HG03469 (cell line): ENCODE data around the gene USP34.

ENCODE experiments used
- ATAC-seq: cut with Tn5 transposase; IDR thresholded peaks from one replicate; pipeline ENCODE4 v1.9.1; 2021; ENCODE audit warnings: mild to moderate bottlenecking, moderate library complexity, moderate number of reproducible peaks; ENCODE audit not compliant: unreplicated experiment

The USP34 gene

DNA sequence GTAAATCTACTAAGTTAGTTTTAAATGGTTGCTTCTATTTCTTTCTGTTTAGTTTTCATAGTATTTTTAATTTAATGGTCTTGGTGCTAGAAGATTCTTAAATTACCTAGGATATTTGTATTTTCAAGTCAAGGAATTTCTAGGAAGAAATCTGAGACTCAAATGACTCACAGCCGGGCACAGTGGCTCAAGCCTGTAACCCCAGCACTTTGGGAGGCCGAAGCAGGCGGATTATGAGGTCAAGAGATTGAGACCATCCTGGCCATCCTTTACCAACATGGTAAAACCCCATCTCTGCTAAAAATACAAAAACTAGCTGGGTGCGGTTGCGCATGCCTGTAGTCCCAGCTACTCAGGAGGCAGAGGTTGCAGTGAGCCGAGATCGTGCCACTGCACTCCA is 213.4 kb downstream of the USP34 start:
- no peak for ATAC-seq

DNA sequence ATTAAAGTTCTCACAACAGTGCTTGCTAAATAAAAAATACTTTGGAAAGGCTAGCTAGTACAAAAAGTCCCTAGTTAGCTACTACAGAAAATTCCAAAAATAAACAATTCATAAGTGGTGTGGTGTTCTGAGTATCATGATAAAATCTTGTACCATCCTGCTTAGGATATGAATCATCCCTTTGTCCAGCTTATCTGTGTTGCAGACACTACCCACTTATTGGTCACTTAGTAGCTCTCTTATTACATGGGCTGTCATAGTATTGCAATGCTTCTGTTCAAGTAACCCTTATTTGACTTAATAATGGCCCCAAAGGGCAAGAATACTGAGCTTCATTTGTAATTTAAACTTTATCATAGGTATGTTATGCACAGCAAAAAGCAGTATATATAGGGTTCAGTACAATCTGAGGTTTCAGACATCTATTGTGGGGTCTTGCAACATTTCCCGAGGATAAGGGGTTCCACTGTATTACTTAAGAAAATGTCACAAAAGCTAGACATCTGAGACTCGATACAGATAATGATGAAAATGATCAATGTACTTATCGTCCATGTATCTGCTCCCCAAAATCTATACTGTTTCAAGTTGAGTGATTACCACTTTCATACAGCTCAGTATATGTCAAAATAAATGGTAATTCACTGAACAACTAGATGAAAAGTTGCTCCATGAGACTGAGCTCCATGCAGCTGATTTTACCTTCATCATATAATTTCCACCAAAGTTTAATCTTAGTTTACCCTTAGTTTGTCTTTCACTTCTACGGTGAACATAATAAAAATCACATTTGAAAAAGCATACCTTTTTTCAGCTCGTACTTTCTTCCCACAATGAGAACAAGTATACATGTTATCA is 215.1 kb downstream of the USP34 start:
- ATAC-seq = no peak

DNA sequence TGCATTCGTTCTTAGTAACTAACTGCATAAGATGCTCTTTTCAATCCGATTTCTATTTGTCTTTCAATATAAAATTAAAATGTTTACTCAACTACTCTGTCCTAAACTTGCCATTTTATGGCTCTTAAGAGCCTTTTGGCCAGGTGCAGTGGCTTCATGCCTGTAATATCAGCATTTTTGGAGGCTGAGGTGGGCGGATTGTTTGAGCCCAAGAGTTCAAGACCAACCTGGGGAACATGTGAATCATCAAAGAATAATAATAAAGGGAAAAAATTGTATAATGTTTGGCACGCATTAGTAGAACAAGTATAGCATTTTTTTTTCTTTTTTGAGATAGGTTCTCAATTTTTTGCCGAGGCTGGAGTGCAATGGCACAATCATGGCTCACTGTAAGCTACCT is 216.4 kb downstream of the USP34 start:
- ATAC-seq = no peak

DNA sequence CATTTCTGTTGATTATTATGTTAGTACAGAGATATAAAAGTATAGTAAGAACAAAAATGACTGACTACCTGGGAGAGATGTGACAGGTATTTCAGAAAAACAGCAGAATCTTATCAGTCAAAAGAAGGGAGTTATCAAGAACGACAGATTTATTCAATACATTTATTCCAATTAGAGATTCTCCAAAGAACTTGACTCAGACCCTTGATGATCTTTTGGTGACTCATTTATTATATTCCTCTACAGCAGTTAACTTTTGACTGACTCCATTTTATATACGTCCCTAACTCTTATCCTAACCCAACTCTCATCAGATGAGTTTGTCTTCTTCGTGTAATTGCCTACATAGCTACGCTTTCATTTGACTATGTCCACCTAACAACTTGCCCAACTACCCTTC is 217.8 kb downstream of the USP34 start:
- ATAC-seq = no peak

DNA sequence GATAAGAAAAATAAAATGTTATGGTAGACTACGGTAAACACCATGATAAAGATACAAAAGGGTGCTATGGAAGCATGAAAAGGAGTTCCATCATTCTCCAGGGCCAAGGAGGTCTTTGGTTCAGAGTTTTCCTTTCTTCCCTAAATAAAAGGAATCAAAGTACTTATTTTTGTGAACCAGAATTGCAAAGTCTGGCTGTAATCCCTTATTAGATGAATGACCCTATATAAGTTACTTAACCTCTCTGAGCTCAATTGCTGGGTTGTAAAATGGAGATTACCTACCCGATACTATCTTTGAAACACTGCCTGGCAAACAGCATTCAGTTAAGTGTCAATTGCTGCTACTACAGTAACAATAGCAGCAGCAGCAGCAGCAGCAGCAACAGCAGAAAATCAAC is 218.9 kb downstream of the USP34 start:
- ATAC-seq = no peak

DNA sequence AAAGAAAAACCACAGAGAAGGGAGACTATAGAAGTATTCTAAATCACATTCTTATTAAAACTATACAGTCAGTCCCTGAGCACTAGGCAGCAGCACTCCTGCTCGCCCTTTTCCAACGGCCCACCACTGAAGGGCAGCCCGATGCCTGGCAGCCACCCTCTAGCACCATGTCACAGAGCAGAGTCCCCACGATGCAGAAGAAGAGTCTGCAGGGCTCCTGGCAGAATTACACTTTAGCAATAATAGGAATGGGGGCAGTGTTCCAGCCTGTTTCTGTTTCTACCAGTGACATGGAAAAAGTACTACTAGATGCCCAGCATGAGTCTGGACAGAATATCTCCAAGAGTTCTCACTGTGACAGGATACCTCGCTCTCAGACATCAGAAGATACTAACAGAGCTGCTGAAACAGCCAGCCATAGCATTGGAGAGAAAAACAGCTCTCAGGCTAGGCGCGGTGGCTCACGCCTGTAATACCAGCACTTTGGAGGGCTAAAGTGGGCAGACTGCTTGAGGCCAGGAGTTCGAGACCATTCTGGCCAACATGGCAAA is 221.3 kb downstream of the USP34 start:
- no peak for ATAC-seq

DNA sequence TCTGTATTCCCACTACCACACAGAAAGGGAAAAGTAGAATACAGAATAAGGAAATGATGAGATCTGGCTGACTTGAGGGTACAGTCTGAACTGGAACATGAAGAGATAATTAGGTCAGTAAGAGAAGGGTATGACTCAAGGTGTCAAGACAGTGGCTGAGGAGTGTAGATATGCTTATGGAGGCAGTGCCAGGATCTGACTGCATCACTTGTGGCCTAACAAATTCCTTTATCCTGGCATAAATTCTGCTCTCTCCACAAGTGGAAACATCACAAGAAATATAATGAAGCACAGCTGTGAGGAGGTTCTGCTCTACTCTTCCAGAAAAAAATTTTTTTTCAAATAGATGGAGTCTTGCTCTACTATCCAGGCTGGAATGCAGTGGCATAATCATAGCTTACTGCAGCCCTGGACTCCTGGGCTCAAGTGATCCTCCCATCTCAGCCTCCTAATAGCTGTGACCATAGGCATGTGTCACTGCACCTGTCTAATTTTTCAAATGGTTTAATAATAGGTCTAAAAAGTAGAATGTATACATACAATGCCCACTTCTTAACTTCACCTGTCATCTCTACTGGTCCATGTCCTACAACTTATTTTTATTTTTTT is 223.6 kb downstream of the USP34 start:
- ATAC-seq = no peak

DNA sequence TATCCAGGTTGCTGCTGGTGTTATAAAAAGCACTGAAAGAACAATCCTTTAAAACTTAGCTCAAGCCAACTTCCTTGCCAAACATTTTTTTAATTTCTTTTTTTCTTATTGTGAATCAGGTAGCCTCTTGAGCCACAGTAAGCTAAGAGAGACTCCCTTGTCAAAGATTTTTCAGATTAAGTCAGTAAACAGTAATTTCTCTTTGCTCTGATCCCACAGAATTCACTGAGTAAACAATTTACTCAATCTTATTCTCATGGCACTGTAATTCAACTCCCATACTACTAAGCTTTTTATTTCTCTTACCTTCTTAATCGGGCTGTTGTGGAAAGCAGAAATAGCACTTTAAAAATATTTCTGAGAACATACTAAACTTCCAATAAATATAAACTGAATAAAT is 226.2 kb downstream of the USP34 start:
- ATAC-seq = no peak

DNA sequence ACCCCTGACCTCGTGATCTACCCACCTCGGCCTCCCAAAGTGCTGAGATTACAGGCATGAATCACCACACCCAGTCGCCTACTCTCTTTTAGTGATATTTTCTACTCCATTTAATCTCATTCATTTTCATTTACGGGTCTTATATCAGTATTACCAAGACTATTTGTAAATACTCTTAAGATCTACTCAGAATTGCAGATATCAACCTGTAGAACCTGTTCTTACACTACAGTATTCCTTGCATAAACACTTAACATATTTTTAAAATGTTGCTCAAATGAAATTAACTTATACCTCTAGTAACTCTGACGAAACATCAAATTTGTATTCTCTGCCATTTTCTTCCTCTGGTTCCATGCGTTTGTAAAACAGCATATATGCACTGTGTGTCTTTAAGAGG is 229.6 kb downstream of the USP34 start:
- ATAC-seq = no peak

DNA sequence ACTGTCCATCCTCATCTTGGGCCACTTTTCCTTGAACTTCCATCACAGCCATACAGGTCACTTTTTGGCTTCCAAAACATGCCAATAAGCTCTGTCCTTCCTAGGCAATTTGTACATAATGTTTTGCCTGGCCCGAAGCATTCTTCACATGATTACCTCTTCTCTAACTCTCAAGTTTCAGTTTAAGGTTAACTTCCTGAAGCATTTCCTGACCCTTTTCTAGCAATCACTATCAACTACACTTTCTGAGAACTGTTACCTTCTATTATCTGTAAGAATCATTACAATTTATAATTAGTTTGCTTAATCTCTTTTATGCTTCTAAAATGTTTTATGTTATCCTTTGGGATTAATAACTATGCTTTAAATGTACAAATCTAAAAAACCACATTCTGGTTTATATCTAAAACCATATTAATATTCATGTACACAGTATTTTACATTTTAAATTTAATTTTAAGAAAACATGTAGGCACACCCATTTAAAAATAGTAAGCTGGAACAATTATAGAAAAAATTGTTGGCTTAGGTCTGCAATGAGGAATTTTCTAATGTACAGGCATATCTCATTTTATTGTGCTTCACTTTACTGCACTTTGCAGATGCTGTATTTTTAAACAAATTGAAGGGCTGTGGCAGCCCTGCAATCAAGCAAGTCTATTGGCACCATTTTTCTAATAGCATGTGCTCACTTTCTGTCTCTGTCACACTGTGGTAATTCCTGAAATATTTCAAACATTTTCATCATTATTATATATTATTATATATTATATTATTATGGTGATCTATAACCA is 232.5 kb downstream of the USP34 start:
- no peak for ATAC-seq

DNA sequence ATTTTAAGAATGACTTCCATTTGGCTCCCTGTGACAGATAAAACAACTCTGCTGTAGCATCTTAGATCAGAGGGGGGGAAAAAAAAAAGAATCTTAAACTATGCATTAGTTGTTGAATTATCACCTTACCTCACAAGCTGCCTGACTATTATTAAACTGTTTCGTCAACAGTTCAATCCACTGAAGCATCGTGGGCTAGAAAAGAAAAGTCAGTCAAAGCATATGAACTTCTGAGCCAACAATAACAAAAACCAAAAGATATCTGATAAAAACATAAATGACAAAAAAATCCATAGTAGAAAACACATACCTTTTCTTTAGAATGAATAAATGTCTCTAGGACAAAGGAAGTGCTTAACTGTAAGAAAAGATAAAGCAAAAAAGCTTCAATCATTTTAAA is 235.2 kb downstream of the USP34 start:
- no peak for ATAC-seq

DNA sequence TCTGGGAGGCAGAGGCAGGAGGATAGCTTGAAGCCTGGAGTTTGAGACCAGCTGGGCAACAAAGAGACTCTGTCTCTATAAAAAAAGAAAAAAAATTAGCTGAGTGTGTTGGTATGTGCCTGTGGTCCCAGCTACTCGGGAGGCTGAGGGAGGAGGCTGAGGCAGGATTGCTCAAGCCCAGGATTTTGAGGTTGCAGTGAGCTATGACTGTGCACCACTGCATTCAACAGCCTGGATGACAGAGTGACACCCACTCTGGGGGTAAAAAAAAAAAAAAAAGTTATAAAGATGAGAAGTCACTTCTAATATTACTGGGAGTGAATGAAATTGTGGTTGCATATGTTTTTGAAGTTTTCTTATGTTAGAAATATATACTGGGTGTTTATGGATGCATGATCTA is 237.3 kb downstream of the USP34 start:
- no peak for ATAC-seq

DNA sequence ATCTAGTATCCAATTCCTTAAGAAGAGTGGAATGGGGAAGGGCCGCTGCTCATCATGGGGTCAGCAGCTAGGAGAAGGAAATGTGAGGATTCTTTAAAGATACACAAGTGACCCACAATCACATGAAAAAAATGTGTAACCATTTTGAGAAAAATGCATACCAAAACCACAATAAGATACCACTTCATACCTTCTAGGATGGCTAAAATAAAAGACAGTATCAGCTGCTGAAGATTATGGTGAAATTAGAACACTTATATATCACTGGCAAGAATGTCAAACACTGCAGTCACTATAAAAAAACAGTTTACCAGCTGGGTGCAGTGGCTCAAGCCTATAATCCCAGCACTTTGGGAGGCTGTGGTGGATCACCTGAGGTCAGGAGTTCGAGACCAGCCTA is 241.0 kb downstream of the USP34 start:
- ATAC-seq = no peak

DNA sequence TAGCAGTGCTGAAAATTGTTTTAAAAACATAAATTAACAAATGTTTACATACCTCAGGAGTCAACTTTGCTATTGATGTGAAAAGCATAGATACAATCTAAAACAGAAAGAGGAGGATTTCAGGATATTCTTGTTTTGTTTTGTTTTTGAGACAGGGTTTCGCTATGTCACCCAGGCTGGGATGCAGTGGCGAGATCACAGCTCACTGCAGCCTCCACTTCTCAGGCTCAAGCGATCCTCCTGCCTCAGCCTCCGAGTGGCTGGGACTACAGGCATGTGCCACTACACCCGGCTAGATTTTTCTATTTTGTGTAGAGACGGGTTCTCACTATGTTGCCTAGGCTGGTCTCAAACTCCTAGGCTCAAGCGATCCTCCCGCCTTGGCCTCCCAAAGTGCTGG is 248.3 kb downstream of the USP34 start:
- ATAC-seq = no peak

DNA sequence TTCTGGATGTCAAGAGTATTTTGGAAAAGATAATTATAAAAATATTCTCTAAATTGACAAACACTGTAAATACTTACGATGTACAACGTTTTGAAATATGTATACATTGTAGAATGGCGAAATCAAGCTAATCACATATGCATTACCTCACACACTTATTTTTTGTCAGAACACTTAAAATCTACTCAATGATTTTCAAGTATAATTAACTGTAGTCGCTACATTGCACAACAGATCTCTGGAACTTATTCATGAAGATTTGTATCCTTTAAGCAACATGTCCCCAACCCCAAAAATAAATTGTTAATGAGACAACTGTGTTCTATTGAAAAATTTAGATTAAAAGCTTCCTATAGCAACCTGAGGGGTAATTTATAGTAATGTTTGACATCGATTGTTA is 249.1 kb downstream of the USP34 start:
- no peak for ATAC-seq

DNA sequence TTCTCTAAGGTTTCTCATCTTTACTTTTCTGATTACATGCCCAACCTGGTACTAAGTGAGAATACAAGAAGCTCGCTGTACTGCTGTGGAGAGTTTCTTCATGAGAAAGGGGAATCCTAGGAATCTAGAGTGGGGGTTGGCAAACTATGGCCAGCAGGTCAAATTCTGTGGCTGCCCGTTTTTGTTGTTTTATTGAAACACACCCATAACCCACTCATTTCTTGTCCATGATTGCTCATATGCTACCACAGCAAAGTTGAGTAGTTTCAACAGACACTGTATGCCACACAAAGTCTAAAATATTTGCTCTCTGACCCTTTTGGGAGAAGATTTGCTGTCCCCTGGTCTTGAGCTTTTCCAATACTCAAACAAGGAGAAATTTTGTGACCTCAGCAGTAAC is 250.1 kb downstream of the USP34 start:
- ATAC-seq = no peak

DNA sequence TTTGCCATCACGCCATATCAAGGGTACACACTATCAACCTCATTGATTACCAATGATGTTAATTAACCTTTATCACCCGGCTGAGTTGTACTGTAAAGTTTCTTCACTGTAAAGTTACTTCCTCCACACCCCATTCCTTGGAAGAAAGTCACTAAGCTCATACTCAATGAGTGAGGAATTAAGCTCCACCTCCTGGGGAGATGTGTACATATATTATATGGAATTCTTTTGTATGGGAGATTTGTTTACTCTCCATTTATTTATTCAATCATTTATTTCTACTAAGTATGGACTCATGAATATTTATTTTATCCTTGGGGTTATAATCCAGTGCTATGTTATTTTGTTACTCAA is 252.1 kb downstream of the USP34 start:
- no peak for ATAC-seq

DNA sequence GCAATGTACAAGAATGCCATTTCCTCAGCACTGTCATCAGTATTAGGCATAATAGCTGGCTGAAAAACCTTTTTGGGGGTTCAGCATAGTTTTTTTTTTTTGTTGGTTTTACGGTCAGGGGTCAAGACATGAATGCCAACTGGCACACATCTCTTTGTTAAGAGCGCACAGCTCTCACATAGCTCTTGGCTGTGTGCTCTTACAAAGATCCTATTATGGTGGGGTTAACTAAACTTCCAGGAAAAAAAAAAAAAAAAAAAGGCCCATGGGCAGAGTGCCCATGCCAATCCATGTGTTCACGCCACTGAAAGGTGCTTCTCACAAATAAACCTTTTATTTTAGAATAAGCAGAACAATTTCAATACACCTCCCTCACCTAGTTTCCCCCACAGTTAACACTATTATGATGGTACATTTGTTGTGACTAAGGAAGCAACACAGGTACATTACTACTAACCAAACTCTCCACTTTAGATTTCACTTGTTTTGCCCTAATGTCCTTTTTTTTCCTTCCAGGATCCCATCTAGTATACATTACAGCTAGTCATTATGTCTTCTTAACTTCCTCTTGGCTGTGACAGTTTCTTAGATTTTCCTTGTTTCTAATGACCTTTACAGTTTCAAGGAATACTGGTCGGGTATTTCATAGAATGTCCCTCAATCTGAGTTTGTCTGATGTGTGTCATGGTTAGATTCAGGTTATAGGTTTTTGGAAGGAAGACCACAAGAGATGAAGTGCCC is 252.6 kb downstream of the USP34 start:
- ATAC-seq = no peak

DNA sequence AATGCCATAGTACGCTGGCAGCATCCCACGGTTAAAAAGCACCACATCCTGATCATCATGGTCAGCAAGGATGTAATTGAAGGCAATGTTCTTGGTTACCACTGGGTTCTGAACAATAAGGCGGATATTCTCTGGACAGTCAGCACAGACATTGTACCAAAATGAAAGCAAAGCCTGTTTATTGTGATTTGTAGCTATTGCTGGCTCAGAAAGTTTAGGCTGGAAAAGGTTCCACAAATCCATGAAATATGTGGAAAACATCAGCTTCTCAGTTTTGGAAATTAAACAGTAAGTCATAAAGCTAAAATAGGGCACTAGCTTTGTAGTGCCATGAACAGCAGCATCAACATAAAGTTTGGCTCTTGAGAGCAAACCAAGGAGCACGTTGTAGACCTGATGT is 256.7 kb downstream of the USP34 start:
- ATAC-seq = no peak

DNA sequence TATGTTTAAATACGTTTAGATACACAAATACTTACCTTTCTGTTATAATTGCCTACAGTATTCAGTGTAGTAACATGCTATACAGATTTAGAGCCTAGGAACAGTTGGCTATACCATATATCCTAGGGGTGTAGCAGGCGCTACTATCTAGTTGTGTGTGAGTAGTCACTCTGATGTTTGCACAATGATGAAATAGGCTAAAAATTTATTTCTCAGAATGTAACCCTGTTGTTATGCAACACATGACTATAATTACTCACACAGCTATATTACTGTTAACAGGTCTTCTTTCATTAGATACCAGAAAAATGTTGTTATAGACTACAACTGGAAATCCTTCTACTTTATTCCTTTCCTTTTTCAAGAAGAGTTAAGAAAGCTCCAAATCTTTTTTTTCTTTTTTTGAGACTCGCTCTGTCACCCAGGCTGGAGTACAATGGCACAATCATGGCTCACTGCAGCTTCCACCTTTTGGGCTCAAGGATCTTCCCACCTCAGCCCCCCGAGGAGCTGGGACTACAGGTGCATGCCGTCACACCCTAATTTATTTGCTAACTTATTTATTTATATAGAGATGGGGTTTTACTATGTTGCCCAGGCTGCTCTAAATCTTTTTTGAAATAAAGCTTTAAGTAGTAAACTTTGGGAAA is 260.4 kb downstream of the USP34 start:
- ATAC-seq = no peak

DNA sequence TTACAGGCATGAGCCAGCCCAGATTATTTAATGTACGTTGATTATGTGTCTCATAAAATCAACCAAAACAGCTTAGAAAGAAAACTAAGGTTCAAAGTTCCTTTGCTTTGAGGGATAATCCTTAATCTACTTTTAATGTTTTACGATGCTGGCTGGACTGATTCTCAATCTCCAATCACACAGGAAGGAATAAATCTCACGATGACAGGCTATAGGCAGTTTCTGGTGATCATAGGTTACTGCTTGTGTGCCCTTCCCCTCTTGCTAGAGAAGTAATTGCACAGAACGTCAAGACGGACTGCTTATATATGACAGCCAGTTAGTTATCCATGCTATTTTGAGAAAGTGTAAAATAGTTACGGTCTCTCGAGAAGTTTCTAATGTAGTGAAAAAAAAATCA is 265.8 kb downstream of the USP34 start:
- no peak for ATAC-seq
